NCI-H345 (cell line): Measurements from ENCODE around the gene CTSS.
"Not testable (repeated sequence)": the region's sequence is repeated elsewhere in the genome, so short reads cannot be mapped to it uniquely, and the experiment has no call there.

Source experiments
- DNase-seq: peaks from one replicate; lab custom pipeline; 2025; lab: John Stamatoyannopoulos, UW

The CTSS gene

GRCh38 chr1:150765296-150765976 lies at the start of gene CTSS:
TSS of gene CTSS (minus strand) at chr1:150765778. CDS start at chr1:150764763, 1,015 bp downstream.
- DNase-seq, result no peak

GRCh38 chr1:150813028-150813707 lies 47.6 kb upstream of the CTSS start:
- DNase-seq, result peak; percentile 36

- DNase-seq, result no peak
Measured at GRCh38 chr1:150810958-150811659, 45.5 kb upstream of the CTSS start.

GRCh38 chr1:150809651-150810050 lies 44.1 kb upstream of the CTSS start:
- DNase-seq, result no peak

GRCh38 chr1:150808846-150809245 lies 43.3 kb upstream of the CTSS start:
- DNase-seq, result no peak

- no peak for DNase-seq
Measured at GRCh38 chr1:150808121-150808520, 42.5 kb upstream of the CTSS start, which contains the start of gene CTSK. TSS of gene CTSK (minus strand) at chr1:150808260. CDS start at chr1:150806805, 1,455 bp downstream.

GRCh38 chr1:150807249-150808023 lies 41.9 kb upstream of the CTSS start:
- DNase-seq, result no peak

- DNase-seq, result no peak
Measured at GRCh38 chr1:150805899-150806298, 40.3 kb upstream of the CTSS start.

- no peak for DNase-seq
Measured at GRCh38 chr1:150804671-150805070, 39.1 kb upstream of the CTSS start.

- DNase-seq, result no peak
Measured at GRCh38 chr1:150799089-150799488, 33.5 kb upstream of the CTSS start.

- peak; percentile 98 for DNase-seq
Measured at GRCh38 chr1:150798525-150798924, 32.9 kb upstream of the CTSS start.

- DNase-seq, result no peak
Measured at GRCh38 chr1:150796374-150796773, 30.8 kb upstream of the CTSS start.

- not testable (repeated sequence) for DNase-seq
Measured at GRCh38 chr1:150793778-150794177, 28.2 kb upstream of the CTSS start.

GRCh38 chr1:150793221-150793620 lies 27.6 kb upstream of the CTSS start:
- no peak for DNase-seq

GRCh38 chr1:150791585-150791984 lies 26.0 kb upstream of the CTSS start:
- no peak for DNase-seq

- no peak for DNase-seq
Measured at GRCh38 chr1:150789396-150789795, 23.8 kb upstream of the CTSS start.

- no peak for DNase-seq
Measured at GRCh38 chr1:150788946-150789345, 23.4 kb upstream of the CTSS start.

GRCh38 chr1:150787455-150787854 lies 21.9 kb upstream of the CTSS start:
- no peak for DNase-seq

- no peak for DNase-seq
Measured at GRCh38 chr1:150780510-150780909, 14.9 kb upstream of the CTSS start.

- DNase-seq, result no peak
Measured at GRCh38 chr1:150778409-150778808, 12.8 kb upstream of the CTSS start.

GRCh38 chr1:150777544-150777943 lies 12.0 kb upstream of the CTSS start:
- no peak for DNase-seq

- not testable (repeated sequence) for DNase-seq
Measured at GRCh38 chr1:150775931-150776505, 10.4 kb upstream of the CTSS start.
